NCI-H446 treated with DMSO at 0.1 percent for 48 hours (cell line): ENCODE measurements around the gene LRRC4C.

Experiments used
- DNase-seq: peaks from one replicate; lab custom pipeline; 2025; lab: John Stamatoyannopoulos, UW

Gene LRRC4C

DNA sequence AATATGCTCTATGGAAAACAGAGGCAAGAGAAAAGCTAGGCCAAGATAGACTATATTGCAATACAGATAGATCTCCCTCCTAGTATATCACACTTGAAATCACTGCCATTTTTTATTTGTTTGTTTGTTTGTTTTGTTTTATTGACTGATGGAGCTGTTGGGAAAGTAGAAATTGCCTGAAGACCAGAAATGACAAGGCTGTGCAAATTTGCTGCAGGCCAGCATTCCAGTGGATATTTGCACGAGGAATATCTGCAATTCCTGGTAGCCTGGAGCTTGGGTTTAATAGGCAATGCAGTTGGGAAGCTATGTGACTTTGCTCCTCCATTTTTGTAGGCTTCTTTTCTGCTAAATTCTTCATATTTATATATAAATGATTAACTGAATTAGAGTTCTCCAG lies 991.7 kb downstream of the LRRC4C start:
- no peak for DNase-seq

DNA sequence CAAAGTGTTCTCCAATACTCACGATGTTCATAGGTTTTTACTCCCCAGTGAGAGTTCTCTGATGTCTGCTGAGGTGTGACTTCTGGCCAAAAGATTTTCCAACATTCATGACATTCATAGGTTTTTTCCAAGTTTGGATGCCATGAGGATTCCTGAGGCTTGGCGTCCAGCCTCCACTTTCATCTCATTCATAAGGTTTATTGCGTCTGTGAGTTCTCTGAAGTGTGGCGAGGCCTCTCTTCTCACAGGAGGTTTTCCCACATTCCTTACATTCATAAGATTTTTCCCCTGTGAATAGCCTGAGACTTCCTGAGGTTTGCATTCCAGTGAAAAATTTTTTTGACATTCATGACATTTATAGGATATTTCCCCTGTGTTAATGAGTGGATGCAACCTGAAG lies 1014.1 kb downstream of the LRRC4C start:
- no peak for DNase-seq

DNA sequence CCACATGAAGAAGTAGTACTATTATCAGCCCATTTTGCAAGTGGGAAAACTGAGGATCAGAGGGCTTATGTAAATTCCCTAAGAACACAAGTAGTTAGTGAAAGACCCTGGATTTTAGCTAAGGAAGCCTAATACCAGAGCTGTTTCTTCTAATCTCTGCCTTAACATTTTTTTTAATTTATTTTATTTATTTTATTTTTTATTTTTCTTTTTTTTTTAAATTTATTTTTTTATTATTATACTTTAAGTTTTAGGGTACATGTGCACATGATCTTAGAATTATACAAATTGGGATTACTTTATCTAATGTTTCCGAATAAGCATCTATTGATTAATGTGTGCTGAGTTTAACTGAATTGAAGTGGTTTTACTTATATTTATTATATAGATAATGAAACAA lies 1015.3 kb downstream of the LRRC4C start:
- DNase-seq, result no peak

GRCh38 chr11:40435344-40435743 lies 1024.1 kb downstream of the LRRC4C start:
- no peak for DNase-seq

GRCh38 chr11:40434926-40435325 lies 1024.5 kb downstream of the LRRC4C start:
- DNase-seq, result peak; percentile 61

DNA sequence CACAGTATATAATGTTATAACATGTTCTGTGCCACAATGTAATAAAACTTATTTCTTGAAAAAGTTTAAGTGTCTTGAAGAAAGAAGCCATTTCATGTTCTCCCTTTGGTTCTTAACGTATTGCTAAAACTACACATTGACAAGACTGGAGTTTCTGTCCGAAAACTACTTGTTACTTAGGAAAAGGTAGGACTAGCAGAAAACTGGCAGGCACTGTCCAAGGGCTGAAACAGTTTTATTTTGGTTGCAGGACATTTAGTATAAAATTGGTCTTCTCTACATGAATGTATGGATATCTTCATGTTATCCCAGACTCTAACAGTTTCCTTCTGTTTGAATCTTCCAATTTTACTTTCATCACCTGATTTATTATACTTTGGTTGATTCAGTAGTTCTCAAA lies 1027.1 kb downstream of the LRRC4C start:
- DNase-seq, result no peak

GRCh38 chr11:40425168-40425567 lies 1034.3 kb downstream of the LRRC4C start:
- no peak for DNase-seq

- peak; percentile 32 for DNase-seq
Observed at GRCh38 chr11:40421208-40421981, 1038.1 kb downstream of the LRRC4C start.

- no peak for DNase-seq
Observed at GRCh38 chr11:40417627-40418026, 1041.8 kb downstream of the LRRC4C start.

DNA sequence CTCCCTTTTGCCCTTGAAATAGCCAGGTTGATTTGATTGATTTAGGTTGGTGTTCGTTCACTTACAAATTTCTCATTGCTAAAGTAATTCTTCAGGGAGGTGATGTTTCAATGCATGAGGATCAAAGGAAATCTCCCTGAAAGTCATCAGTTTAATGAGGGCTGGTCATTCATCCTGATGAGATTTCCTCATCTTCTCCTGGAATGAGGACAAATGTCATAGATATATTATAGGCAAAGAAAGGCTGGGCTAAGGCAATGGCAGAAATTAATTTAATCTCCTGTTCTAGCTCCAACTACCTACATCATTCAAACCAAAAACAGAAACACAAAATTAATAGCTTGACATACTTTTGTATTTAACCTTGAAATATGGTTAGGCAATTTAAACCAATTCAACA lies 1052.1 kb downstream of the LRRC4C start:
- DNase-seq, result no peak

DNA sequence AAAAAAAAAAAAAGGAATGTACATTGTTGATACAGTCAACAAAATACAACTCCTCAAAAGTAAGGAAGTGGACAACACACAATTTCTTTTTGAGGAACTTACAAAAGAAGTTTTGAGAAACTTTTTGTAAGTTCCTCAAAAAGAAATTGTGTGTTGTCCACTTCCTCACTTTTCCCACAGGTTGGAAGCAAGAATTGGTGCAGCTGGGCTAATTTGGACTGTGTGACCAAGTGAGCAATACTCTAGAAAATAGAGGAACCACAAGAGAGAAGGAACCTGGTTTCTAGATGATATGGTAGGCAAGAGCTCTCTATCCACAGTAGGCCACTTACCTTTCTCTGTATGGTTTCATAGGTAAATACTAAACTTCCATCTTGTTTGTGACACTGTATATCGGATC lies 1053.8 kb downstream of the LRRC4C start:
- no peak for DNase-seq

- no peak for DNase-seq
Observed at GRCh38 chr11:40403321-40403720, 1056.1 kb downstream of the LRRC4C start.

DNA sequence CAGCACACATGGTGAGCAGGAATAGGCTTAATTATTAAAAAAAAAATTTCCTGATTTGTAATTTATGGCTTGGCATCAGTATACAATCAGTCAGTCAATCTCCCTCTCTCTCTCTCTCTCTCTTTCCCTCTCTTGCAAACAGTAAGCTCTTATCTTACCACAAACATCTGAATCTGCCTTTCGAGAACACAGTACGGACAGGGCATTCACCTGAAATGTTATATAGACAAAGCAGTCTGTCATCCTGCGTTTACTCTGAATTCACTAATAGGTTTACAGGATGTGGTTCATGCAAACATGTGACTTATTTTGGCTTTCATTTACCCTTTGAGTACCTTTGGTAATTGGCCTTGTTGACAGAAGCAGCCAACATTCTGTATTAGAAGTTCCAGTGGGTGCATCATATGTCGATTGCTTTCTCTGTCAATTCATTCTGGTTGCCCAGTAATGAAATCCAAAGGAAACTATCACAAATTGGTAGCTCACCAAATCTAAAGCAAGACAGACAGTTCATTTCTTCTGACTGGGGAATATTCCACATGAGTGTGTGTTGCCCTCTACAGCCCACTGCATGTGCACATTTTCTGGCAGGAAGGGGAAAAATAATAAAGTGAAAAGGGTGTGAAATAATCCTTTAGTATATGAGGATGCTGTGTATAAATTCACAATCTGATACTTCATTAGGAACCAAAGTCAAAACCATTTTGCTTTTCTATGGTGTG lies 1058.2 kb downstream of the LRRC4C start:
- DNase-seq, result peak; percentile 68

DNA sequence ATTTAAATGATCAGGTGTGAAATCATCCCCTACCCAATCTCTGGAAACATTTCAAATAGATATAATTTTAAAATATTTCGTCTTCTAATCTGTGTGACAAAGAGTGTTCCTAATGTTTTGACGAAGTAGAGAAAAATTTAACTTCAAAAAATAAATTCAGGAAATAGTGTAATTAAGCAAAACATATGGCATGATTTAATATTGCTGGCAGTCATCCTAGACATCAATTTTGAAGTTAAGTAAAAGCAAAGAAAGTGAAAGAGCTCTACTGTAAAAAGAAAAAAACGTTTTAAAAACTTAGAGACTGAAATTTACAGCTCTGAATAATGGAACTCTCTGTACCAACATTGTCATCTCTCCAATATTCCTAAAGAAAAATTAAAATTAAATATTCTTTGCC lies 1062.3 kb downstream of the LRRC4C start:
- no peak for DNase-seq

GRCh38 chr11:40393511-40393910 lies 1065.9 kb downstream of the LRRC4C start:
- no peak for DNase-seq

- DNase-seq, result no peak
Observed at GRCh38 chr11:40391679-40392078, 1067.8 kb downstream of the LRRC4C start.

DNA sequence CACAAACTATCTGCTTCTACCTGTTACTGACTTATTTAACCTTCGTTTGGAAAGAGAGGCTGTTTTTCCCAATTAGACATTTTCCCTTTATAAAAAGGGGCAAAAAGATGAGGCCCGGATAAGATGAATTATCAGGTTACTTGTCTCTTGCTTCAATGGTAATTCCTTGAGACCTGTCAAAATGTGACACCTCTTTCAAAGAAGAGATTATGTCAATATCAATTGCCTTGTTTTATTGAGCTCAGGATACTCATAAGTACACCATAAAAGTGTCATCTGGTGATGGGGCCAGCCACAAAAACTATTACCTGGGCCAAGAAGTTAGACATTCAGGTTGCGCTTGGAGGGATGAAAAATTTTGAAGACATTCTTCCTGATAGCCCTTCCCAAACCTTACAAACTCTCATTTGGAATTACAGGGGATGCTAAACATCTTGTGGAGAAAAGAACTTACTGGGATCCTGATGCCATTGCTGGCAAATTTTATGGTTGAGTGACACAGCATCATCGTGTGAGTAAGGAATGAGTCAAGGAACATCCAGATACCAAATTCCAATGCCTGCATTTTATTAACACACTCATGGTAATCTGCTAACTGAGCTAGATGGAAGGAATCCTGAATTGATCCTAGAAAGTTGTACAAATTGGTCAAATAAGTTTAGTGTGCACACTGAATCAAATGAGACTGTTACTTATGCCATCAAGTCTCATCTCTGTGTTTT lies 1071.2 kb downstream of the LRRC4C start:
- no peak for DNase-seq

DNA sequence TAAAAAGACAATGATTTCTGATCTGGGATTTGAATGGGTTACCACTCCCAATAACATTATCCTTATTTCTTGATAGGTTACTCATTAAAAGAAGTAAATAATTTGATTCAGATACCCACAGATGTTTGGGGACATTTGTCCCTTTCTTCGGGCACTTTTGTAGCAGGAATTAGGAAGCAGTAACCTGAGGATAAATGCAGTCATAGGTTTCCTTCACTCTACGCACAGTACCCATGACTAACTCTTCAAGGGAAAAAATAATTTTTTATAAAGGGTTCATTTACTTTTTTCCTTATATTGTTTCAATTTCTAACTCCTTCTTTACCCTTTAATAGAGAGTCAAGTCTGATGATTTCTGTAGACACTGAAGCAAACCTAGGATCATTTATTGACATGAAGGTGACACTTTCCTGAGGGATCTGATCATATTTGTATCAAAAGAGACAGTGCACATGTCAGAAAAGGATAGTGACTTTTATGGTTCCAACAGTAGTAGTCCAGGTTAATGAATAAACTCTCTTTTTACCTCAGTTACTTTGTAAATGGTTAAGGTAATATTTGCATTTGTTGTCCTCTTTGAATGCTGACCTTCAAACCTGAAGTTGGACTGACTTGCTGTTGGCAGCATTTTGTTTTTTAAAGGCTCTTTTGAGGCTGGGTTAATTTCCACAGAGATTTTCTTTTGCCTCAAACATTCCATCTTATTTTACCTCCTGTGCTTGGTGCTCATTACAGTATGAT lies 1072.0 kb downstream of the LRRC4C start:
- no peak for DNase-seq

- DNase-seq, result no peak
Observed at GRCh38 chr11:40384991-40385390, 1074.5 kb downstream of the LRRC4C start.

- DNase-seq, result no peak
Observed at GRCh38 chr11:40381481-40381880, 1078.0 kb downstream of the LRRC4C start.

- no peak for DNase-seq
Observed at GRCh38 chr11:40380835-40381234, 1078.6 kb downstream of the LRRC4C start.

- no peak for DNase-seq
Observed at GRCh38 chr11:40376331-40376730, 1083.1 kb downstream of the LRRC4C start.
